Left lobe of liver (tissue), 2 donors: Measurements from ENCODE around the gene TIAM2. TPM values are rescaled to one million over a fixed set of nuclear protein-coding genes. Genes with fewer than 3 reads are reported as not detected.
"Not testable (repeated sequence)": the region's sequence is repeated elsewhere in the genome, so short reads cannot be mapped to it uniquely, and the experiment has no call there.

ENCODE experiments used
- ATAC-seq: fragments of 200-7000 bp; cut with Tn5 transposase; one replicate; pipeline ENCODE4 v1.9.1; 2020; ENCODE audit warnings: mild to moderate bottlenecking, moderate library complexity
- DNase-seq: peaks from one replicate; pipeline ENCODE4 v3.0.0-alpha.2; 2020; ENCODE audit warnings: low spot score
- total RNA-seq: library from RNA; stranded (reverse); gene quantifications from one replicate; pipeline ENCODE4 v1.2.1, GENCODE V29; 2021
- donor health status: DM: no; HTN: no; CAD: no; lungs with moderate emphysema.
- donor health status: DM: no; HTN: yes; CAD: no.

The TIAM2 gene
- total RNA-seq, 1 donor from 2014 or later, result 2.0 TPM

GRCh38 chr6:155219858-155220301 lies 224.8 kb downstream of the TIAM2 start:
- no peak for ATAC-seq
- DNase-seq, result no peak

- ATAC-seq (no peak), DNase-seq (no peak)
Observed at GRCh38 chr6:155221086-155221485, 226.0 kb downstream of the TIAM2 start.

GRCh38 chr6:155222506-155222905 lies 227.4 kb downstream of the TIAM2 start:
- no peak for DNase-seq
- no peak for ATAC-seq

GRCh38 chr6:155223646-155224451 lies 228.7 kb downstream of the TIAM2 start:
- ATAC-seq (no peak), DNase-seq (no peak)

GRCh38 chr6:155224618-155225017 lies 229.5 kb downstream of the TIAM2 start:
- no peak for DNase-seq

GRCh38 chr6:155227046-155227445 lies 231.9 kb downstream of the TIAM2 start:
- DNase-seq (no peak), ATAC-seq (no peak)

More at GRCh38 chr6:155224618-155225017, 229.5 kb downstream of the TIAM2 start:
- no peak for ATAC-seq

GRCh38 chr6:155228546-155229166 lies 233.5 kb downstream of the TIAM2 start:
- ATAC-seq (no peak), DNase-seq (no peak)

GRCh38 chr6:155230975-155231374 lies 235.9 kb downstream of the TIAM2 start:
- ATAC-seq, DNase-seq: not testable (repeated sequence)

- ATAC-seq (no peak), DNase-seq (no peak)
Observed at GRCh38 chr6:155232848-155233247, 237.7 kb downstream of the TIAM2 start.

- DNase-seq, result no peak
Observed at GRCh38 chr6:155234167-155234566, 239.1 kb downstream of the TIAM2 start.

GRCh38 chr6:155234687-155235086 lies 239.6 kb downstream of the TIAM2 start:
- no peak for ATAC-seq
- DNase-seq, result no peak

More at GRCh38 chr6:155234167-155234566, 239.1 kb downstream of the TIAM2 start:
- ATAC-seq, result no peak

GRCh38 chr6:155235087-155235486 lies 240.0 kb downstream of the TIAM2 start:
- DNase-seq, result no peak

GRCh38 chr6:155237613-155238012 lies 242.5 kb downstream of the TIAM2 start:
- no peak for ATAC-seq
- no peak for DNase-seq

More at GRCh38 chr6:155235087-155235486, 240.0 kb downstream of the TIAM2 start:
- ATAC-seq, result no peak

- ATAC-seq, result no peak
- no peak for DNase-seq
Observed at GRCh38 chr6:155240905-155241600, 245.9 kb downstream of the TIAM2 start.

- ATAC-seq, result no peak
- DNase-seq, result no peak
Observed at GRCh38 chr6:155241966-155242365, 246.9 kb downstream of the TIAM2 start.

GRCh38 chr6:155244434-155244833 lies 249.3 kb downstream of the TIAM2 start:
- ATAC-seq (no peak), DNase-seq (no peak)

- ATAC-seq (no peak), DNase-seq (no peak)
Observed at GRCh38 chr6:155245193-155245592, 250.1 kb downstream of the TIAM2 start.

- DNase-seq (no peak), ATAC-seq (no peak)
Observed at GRCh38 chr6:155245831-155246230, 250.7 kb downstream of the TIAM2 start.

GRCh38 chr6:155246825-155247224 lies 251.7 kb downstream of the TIAM2 start:
- DNase-seq, result no peak
- ATAC-seq, result no peak

GRCh38 chr6:155247618-155248007 lies 252.5 kb downstream of the TIAM2 start:
- DNase-seq (no peak), ATAC-seq (no peak)
